AG04449 (cell line): ENCODE results near the gene SLC12A8.

ENCODE experiments used
- CTCF ChIA-PET: fragments of 350-600 bp; formaldehyde crosslinking; extraction: SDS; loops from one replicate; lab custom pipeline; 2021; ENCODE audit warnings: antibody characterized with exemption; lab: Yijun Ruan, JAX
- POLR2A ChIA-PET: fragments of 400-600, 350-600 bp; formaldehyde crosslinking; extraction: SDS; loops from one replicate; lab custom pipeline; 2020; ENCODE audit warnings: antibody characterized with exemption, inconsistent platforms; lab: Yijun Ruan, JAX
- DNase-seq: peaks from one replicate; pipeline ENCODE4 v3.0.0-alpha.2; 2010; ENCODE audit warnings: low read depth, low spot score
- H3K4me3 ChIP-seq: 2 replicates; pipeline ENCODE4 v1.5.1; 2011; ENCODE audit warnings: low read depth, mild to moderate bottlenecking, control low read depth, low read length
- TF ChIP-seq, protein P1 (sequence below): IDR thresholded peaks from one replicate; pipeline ENCODE4 v1.5.1; 2011; ENCODE audit warnings: mild to moderate bottlenecking, moderate library complexity, low read length, control low read depth, inconsistent platforms; ENCODE audit not compliant: insufficient read depth; ENCODE audit errors: missing control alignments

Gene SLC12A8

DNA sequence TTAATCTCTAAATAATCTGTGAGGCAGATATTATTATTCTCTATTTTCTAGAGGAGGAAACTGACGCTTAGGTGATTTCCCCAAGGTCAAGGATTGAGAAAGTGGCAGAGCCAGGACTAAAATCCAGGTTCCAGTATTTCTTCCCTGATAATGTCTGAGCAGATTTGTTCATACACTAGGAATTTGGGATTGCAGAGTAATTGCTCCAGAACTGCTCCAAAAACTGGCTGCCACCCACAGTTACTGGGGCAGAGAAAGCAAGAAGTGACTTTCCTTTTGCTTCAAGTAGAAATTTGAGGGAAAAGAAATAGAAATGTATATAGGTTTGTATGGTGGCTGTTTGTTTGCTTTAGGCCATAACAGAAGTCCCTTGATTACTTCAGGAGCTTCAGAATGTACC, 60.6 kb downstream of the SLC12A8 start:
- TF ChIP-seq, protein P1, sequence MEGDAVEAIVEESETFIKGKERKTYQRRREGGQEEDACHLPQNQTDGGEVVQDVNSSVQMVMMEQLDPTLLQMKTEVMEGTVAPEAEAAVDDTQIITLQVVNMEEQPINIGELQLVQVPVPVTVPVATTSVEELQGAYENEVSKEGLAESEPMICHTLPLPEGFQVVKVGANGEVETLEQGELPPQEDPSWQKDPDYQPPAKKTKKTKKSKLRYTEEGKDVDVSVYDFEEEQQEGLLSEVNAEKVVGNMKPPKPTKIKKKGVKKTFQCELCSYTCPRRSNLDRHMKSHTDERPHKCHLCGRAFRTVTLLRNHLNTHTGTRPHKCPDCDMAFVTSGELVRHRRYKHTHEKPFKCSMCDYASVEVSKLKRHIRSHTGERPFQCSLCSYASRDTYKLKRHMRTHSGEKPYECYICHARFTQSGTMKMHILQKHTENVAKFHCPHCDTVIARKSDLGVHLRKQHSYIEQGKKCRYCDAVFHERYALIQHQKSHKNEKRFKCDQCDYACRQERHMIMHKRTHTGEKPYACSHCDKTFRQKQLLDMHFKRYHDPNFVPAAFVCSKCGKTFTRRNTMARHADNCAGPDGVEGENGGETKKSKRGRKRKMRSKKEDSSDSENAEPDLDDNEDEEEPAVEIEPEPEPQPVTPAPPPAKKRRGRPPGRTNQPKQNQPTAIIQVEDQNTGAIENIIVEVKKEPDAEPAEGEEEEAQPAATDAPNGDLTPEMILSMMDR: no peak
- POLR2A ChIA-PET: no interaction called here
- H3K4me3 ChIP-seq: no peak overlapping the region
- no peak for DNase-seq
- CTCF ChIA-PET: interaction anchor here (0.6 kb wide), 1 partner anchor 9 kb away, joined by 3 read pairs; no protein-coding TSS in a partner anchor

DNA sequence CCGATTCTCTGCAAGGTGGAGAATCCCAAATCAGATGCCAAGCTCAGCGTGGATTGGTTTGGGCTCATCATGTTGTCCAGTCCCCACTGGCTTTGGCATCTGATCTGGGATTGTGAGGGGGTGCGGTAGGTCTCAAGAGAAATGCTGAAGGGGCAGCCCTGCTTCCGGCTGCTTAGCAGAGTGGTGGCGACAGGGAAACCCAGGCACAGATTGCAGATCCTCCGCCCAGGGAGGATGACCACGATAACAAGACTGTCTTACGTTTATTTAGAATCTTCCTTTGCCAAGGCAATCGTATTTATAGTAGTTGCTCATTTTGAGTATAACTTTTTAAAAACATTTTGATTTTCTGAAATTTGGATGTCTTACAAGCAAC, 61.1 kb downstream of the SLC12A8 start:
- DNase-seq: no peak
- TF ChIP-seq, protein P1: no peak
- ChIA-PET CTCF (interaction anchor here (1.3 kb wide), 1 partner anchor 18 kb away, joined by 5 read pairs; no protein-coding TSS in a partner anchor), POLR2A (no interaction called here)
- no peak overlapping the region for H3K4me3 ChIP-seq

DNA sequence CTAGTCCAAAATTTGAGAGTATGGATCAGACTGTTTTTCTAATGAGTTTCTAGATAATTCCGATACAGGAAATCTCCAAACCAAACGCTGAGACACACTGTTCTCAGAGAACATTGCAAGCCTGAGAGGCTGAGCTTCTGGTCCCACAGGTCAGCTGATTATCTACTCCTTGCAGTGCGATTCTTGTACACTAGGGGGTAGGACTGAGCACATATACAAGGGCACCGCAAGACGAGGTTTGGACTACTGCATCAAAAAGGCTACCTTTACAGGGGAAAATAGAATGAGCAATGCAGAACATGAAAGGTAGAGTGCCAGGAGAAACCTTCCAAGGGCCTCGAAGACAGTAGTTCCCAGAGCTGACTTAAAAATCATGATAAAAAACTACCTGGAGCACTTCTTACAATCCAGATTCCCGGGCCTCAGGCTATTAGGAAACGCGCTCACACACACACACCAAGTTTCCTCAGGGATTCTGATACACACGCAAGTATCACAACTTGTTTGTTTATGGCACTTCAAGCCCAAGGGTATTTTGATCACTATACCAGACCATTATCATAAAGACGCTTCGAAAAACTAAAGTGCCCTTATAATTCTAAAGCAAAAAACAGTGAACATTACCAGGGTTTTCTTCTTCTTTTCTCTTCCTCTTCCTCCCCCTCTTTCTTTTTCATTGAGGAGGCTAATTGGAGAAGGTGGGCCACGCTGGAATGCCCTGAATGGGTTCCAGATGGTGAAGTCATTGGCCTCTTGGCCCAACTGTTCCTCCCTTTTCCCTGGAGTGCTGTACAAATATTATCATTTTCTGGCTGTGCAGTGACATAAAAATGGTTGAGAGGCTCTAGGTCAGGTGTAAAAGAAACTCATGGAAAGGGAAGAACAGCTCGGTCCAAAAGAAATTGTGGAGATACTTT, 61.8 kb downstream of the SLC12A8 start:
- no peak overlapping the region for H3K4me3 ChIP-seq
- TF ChIP-seq, protein P1: peak; percentile 27
- no peak for DNase-seq
- ChIA-PET POLR2A (no interaction called here), CTCF (interaction anchor here (0.7 to 1.5 kb wide), 4 partner anchors 12 to 93 kb away, joined by 3 to 5 read pairs (median 3); no protein-coding TSS in a partner anchor)

DNA sequence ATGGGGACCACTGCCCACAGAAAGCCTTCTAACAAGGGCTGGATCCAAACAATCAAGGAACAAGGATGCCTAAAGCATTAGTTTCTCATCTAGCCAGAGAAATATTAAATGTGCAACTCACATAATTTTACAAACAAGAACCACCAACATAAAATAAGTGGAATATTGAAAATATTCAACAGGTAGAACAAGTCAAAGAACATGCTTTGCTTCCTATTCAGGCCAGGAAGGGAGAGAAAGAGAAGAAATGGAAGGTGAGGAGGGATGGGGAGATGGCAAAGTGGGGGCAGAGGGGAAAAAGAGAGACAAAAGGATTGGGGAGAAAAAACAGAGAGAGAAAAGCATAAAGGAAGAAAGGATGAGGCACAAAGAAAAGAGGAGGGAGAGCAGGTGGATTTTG, 63.1 kb downstream of the SLC12A8 start:
- TF ChIP-seq, protein P1: no peak
- CTCF ChIA-PET: interaction anchor here (0.8 to 1.5 kb wide), 4 partner anchors 11 to 92 kb away, joined by 3 read pairs; no protein-coding TSS in a partner anchor
- POLR2A ChIA-PET: interaction anchor here (0.8 kb wide), 1 partner anchor 24 kb away, joined by 3 read pairs; no protein-coding TSS in a partner anchor
- DNase-seq: no peak
- no peak overlapping the region for H3K4me3 ChIP-seq

DNA sequence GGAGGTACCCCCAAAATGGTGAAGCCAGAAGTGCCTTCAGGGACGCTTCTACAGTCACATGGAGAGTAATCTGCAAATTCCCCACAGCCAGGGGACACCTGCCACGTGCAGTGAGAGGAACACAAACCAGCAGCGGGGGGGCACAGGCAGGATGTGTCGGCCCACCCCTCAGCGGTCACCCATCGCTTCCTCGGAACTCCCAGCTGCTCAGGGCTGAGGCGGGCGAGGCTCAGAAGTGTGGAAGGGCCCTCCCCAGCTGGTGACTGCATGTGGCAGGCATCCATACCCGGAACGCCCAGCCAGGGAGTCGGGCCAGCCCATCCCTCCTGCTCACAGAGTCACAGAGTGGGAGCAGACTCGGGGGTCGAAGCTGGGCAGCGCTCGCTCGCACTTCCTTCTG, 63.7 kb downstream of the SLC12A8 start:
- ChIA-PET POLR2A (interaction anchor here (0.8 kb wide), 1 partner anchor 23 kb away, joined by 3 read pairs; no protein-coding TSS in a partner anchor), CTCF (interaction anchor here (0.9 to 1.5 kb wide), 3 partner anchors 12 to 20 kb away, joined by 3 read pairs; no protein-coding TSS in a partner anchor)
- DNase-seq: no peak

More for the DNA sequence above, 63.7 kb downstream of the SLC12A8 start:
- TF ChIP-seq, protein P1: no peak
- H3K4me3 ChIP-seq: no peak overlapping the region
